ENCODE measurements around the gene CAPN11.

DNA sequence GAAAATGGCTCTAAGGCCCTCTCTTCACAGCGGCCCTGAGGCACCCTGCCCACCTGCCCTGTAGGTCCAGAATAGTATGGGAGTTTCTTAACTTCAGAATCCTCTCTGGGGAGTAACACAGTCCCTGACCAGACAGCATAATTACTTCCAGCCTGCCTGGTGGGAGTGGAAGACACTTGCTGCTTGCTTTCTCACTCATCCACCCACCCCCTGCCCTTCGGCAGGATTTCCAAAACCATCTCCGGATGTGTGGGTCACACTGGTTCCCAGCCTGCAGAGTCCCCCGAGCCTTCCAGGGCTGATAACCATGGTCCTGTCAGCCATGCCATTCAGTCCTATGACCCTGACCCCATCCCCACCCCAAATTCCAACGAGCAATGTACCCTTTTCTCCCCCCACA is 70.2 kb downstream of the CAPN11 start:
- TF ChIP-seq HDAC2 (IDR thresholded peaks at IDR 0.05) (no peak), USF2 (IDR thresholded peaks at IDR 0.05; ENCODE audit: borderline replicate concordance, low read depth, low read length) (no peak), ZNF384 (IDR thresholded peaks at IDR 0.05; ENCODE audit: borderline replicate concordance, low read depth, low read length) (no peak), RELA (IDR thresholded peaks at IDR 0.05; ENCODE audit: borderline replicate concordance, partially characterized antibody) (no peak), ZNF592 (IDR thresholded peaks at IDR 0.05) (no peak), MYC (IDR thresholded peaks at IDR 0.05; ENCODE audit: insufficient read depth, insufficient read length, insufficient replicate concordance, low read length, severe bottlenecking) (no peak)

Data from GM12878 (cell line).